CD4-positive, alpha-beta T cell treated with Interleukin-4 for 4 hours (primary cell): Measurements from ENCODE around the gene CACNA1C.
A peak's percentile ranks its signal among the peaks of the same experiment; 100 is the strongest.

Experiments used
- DNase-seq: peaks from one replicate; pipeline ENCODE4 v3.0.0-alpha.2; 2020

Gene CACNA1C

GRCh38 chr12:2378835-2379330, 326.1 kb downstream of the CACNA1C start:
- DNase-seq, result no peak

DNA sequence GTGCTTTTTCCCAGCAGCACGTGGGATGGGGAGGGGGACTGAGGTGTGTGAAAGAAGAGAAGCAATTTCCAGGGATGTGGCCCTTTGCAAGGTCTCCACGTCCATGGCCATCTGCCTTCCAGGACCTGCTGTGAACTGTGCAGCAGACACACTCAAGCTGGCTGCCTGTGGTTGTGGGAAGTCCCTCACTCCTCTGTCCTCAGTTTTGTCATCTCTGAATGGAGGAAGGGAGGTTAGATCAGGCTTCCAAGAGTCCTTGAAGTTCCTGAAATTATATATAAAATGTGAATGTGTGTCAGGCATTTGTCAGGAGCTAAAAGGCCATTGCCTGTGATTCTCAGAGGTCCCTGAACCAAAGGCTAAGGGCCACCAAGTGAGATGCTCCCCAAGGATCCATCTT, 328.2 kb downstream of the CACNA1C start:
- DNase-seq, result no peak

- no peak for DNase-seq
Observed at GRCh38 chr12:2382370-2383155, 329.8 kb downstream of the CACNA1C start.

- no peak for DNase-seq
Observed at GRCh38 chr12:2383325-2384028, 330.7 kb downstream of the CACNA1C start.

- DNase-seq, result no peak
Observed at GRCh38 chr12:2384029-2384386, 331.2 kb downstream of the CACNA1C start.

- no peak for DNase-seq
Observed at GRCh38 chr12:2384533-2385351, 332.0 kb downstream of the CACNA1C start.

- DNase-seq, result no peak
Observed at GRCh38 chr12:2385529-2385928, 332.7 kb downstream of the CACNA1C start.

GRCh38 chr12:2386566-2386965, 333.8 kb downstream of the CACNA1C start:
- no peak for DNase-seq

GRCh38 chr12:2387103-2387834, 334.5 kb downstream of the CACNA1C start:
- no peak for DNase-seq

DNA sequence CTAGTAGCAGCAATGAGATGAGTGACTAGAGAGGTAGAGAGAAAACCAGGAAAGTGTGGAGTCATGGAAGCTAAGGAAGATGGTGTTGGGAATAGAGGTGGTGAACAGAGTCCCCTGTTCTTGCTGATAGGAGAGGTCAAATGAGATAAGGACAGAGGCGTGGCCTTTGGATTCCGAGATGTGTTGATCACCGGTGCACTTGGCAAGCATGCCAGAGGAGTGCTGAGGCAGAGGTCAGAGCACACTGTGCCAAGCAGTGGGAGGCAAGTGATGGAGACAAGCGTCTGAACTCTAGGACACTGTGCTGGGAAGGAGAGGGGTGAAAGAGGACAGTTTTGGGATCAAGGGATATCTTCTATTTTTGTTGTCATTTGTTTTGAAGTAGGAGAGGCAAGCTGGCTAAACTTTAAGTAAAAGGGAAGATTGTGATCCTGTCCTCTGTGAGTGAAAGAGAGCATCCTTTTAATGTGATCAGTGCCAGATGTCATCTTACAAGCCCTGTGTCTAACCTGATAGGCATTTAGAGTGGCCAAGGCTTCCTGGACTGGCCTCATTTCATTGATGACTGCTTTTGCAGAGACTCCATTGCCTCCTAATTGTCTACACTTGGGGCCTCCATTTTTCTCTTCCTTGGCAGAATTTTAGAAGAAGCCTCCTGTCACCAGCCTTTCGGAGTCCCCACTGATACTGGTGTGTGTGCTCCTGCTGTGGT, 336.4 kb downstream of the CACNA1C start:
- DNase-seq, result no peak

GRCh38 chr12:2390133-2390532, 337.3 kb downstream of the CACNA1C start:
- no peak for DNase-seq

DNA sequence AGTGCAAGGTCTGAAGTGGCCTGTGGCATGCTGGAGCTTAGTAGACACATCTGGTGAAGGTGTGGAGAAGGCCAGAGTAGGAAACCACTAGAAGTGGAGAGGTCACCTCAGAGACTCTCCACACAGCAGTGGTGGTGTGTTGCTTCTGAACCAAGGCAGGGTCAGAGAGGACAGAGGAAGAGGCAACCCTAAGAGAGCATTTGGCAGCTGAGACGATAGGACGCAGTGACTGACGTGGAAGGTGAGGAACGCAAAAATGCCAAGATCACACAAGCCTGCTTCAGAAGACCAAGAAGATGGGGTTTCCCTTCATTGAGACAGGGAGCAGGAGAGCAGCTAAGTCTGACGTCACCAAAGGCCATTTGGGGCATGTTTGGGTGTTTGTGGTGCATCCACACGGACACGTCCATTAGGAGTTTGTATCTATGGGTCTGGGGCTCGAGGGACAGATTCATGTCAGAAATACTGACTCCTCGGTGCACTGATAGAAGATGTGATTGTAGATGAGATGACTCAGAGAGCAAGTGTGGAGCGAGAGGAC, 338.1 kb downstream of the CACNA1C start:
- no peak for DNase-seq

- DNase-seq, result no peak
Observed at GRCh38 chr12:2391740-2392331, 339.0 kb downstream of the CACNA1C start.

DNA sequence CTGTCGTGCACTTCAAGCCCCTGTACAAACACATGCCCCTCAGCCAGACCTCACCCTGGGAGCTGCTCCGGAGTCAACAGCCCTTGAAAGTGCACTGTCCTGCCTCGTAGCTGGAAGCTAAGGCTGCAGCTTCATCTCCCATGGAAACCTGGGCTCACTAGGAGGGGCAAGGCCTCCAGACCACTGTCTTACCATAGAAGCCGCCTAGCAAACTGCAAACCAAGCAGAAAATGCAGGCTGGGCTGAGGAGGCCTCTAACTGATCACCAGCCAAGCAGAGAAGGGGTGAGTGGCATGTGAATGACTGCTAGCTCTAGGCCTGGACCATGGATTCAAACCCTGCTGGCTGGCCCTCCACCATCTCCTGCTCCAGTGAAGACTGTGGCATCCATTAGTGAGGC, 340.2 kb downstream of the CACNA1C start:
- DNase-seq, result no peak

- no peak for DNase-seq
Observed at GRCh38 chr12:2393996-2394395, 341.2 kb downstream of the CACNA1C start.

GRCh38 chr12:2395354-2395977, 342.7 kb downstream of the CACNA1C start:
- DNase-seq, result peak; percentile 31

- DNase-seq, result no peak
Observed at GRCh38 chr12:2396448-2396871, 343.7 kb downstream of the CACNA1C start.

- DNase-seq, result no peak
Observed at GRCh38 chr12:2397356-2398045, 344.7 kb downstream of the CACNA1C start.

DNA sequence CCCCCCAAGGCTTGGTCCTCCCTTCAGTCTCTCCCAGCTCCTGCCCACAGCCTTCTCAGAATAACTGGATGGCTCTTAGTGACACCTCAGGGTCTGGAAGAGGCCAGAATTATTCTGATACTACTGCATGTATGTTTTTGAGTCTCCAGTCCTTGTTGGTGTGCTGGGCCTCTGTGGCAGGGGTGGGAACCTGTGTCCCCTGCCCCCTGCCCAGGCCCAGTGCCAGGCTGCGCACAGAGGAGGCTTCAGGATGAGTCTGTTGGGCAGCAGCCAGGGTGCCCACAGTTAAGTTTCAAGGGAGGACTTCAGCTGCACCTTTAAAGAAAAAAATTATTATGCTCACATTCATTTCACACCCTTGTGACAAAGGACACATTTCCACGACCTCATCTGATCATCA, 348.3 kb downstream of the CACNA1C start:
- no peak for DNase-seq

GRCh38 chr12:2402073-2402579, 349.3 kb downstream of the CACNA1C start:
- DNase-seq, result no peak
